ENCODE results near the gene IGSF3. TPM values are rescaled to one million over a fixed set of nuclear protein-coding genes. Genes with fewer than 3 reads are reported as not detected.
A peak's percentile ranks its signal among the peaks of the same experiment; 100 is the strongest.

The IGSF3 gene
- total and polyA plus RNA-seq, 10 of the 15 experiments (the other 5 are each of a cell fraction or from before 2014, with no cell fraction given) = 1.4 to 18.0 (median 9.6) TPM

DNA sequence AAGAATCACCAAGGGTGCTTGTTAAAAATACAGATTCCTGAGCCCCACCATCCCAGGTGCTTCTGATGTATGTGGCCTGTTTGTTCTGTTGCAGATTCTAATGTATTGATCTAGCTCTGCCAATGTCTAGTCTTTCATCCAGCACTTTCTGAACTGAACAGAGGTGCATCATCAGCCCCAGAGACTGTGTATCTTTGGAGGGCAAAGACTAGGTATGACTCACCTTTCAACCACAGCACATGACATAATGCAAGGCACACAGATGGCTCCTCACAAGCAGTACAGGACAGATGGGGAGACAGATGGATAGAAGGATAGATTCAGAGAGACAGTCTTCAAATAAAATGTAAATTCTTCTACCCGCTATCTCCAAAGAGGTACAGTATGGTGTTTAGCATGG lies 129.0 kb downstream of the IGSF3 start (continued):
- TF ChIP-seq, protein P1, sequence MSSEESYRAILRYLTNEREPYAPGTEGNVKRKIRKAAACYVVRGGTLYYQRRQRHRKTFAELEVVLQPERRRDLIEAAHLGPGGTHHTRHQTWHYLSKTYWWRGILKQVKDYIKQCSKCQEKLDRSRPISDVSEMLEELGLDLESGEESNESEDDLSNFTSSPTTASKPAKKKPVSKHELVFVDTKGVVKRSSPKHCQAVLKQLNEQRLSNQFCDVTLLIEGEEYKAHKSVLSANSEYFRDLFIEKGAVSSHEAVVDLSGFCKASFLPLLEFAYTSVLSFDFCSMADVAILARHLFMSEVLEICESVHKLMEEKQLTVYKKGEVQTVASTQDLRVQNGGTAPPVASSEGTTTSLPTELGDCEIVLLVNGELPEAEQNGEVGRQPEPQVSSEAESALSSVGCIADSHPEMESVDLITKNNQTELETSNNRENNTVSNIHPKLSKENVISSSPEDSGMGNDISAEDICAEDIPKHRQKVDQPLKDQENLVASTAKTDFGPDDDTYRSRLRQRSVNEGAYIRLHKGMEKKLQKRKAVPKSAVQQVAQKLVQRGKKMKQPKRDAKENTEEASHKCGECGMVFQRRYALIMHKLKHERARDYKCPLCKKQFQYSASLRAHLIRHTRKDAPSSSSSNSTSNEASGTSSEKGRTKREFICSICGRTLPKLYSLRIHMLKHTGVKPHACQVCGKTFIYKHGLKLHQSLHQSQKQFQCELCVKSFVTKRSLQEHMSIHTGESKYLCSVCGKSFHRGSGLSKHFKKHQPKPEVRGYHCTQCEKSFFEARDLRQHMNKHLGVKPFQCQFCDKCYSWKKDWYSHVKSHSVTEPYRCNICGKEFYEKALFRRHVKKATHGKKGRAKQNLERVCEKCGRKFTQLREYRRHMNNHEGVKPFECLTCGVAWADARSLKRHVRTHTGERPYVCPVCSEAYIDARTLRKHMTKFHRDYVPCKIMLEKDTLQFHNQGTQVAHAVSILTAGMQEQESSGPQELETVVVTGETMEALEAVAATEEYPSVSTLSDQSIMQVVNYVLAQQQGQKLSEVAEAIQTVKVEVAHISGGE (CRISPR knock-in tag; IDR thresholded peaks at IDR 0.05) = no peak
- TF ChIP-seq, protein P2, sequence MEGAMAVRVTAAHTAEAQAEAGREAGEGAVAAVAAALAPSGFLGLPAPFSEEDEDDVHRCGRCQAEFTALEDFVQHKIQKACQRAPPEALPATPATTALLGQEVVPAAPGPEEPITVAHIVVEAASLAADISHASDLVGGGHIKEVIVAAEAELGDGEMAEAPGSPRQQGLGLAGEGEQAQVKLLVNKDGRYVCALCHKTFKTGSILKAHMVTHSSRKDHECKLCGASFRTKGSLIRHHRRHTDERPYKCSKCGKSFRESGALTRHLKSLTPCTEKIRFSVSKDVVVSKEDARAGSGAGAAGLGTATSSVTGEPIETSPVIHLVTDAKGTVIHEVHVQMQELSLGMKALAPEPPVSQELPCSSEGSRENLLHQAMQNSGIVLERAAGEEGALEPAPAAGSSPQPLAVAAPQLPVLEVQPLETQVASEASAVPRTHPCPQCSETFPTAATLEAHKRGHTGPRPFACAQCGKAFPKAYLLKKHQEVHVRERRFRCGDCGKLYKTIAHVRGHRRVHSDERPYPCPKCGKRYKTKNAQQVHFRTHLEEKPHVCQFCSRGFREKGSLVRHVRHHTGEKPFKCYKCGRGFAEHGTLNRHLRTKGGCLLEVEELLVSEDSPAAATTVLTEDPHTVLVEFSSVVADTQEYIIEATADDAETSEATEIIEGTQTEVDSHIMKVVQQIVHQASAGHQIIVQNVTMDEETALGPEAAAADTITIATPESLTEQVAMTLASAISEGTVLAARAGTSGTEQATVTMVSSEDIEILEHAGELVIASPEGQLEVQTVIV (IDR thresholded peaks at IDR 0.05; ENCODE audit: borderline replicate concordance, partially characterized antibody) = no peak
- TF ChIP-seq PML (IDR thresholded peaks at IDR 0.05; ENCODE audit: low read length) = no peak; the same call in 1 of the 2 replicates
- TF ChIP-seq, protein P3, sequence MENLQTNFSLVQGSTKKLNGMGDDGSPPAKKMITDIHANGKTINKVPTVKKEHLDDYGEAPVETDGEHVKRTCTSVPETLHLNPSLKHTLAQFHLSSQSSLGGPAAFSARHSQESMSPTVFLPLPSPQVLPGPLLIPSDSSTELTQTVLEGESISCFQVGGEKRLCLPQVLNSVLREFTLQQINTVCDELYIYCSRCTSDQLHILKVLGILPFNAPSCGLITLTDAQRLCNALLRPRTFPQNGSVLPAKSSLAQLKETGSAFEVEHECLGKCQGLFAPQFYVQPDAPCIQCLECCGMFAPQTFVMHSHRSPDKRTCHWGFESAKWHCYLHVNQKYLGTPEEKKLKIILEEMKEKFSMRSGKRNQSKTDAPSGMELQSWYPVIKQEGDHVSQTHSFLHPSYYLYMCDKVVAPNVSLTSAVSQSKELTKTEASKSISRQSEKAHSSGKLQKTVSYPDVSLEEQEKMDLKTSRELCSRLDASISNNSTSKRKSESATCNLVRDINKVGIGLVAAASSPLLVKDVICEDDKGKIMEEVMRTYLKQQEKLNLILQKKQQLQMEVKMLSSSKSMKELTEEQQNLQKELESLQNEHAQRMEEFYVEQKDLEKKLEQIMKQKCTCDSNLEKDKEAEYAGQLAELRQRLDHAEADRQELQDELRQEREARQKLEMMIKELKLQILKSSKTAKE (IDR thresholded peaks at IDR 0.05; ENCODE audit: low read depth, poor library complexity, severe bottlenecking) = no peak
- TF ChIP-seq NFYB (IDR thresholded peaks at IDR 0.05; ENCODE audit: insufficient read depth, low read depth, low read length) = 0 out of 2 replicates have a peak, but pooled peaks have one; percentile 14
- TF ChIP-seq CHD2 (IDR thresholded peaks at IDR 0.05; ENCODE audit: borderline replicate concordance, low read depth, low read length) = no peak
- TF ChIP-seq, protein P4, sequence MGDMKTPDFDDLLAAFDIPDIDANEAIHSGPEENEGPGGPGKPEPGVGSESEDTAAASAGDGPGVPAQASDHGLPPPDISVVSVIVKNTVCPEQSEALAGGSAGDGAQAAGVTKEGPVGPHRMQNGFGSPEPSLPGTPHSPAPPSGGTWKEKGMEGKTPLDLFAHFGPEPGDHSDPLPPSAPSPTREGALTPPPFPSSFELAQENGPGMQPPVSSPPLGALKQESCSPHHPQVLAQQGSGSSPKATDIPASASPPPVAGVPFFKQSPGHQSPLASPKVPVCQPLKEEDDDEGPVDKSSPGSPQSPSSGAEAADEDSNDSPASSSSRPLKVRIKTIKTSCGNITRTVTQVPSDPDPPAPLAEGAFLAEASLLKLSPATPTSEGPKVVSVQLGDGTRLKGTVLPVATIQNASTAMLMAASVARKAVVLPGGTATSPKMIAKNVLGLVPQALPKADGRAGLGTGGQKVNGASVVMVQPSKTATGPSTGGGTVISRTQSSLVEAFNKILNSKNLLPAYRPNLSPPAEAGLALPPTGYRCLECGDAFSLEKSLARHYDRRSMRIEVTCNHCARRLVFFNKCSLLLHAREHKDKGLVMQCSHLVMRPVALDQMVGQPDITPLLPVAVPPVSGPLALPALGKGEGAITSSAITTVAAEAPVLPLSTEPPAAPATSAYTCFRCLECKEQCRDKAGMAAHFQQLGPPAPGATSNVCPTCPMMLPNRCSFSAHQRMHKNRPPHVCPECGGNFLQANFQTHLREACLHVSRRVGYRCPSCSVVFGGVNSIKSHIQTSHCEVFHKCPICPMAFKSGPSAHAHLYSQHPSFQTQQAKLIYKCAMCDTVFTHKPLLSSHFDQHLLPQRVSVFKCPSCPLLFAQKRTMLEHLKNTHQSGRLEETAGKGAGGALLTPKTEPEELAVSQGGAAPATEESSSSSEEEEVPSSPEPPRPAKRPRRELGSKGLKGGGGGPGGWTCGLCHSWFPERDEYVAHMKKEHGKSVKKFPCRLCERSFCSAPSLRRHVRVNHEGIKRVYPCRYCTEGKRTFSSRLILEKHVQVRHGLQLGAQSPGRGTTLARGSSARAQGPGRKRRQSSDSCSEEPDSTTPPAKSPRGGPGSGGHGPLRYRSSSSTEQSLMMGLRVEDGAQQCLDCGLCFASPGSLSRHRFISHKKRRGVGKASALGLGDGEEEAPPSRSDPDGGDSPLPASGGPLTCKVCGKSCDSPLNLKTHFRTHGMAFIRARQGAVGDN (IDR thresholded peaks at IDR 0.05) = no peak
- TF ChIP-seq ZSCAN29 (IDR thresholded peaks at IDR 0.05) = no peak
- TF ChIP-seq EED (IDR thresholded peaks at IDR 0.05; ENCODE audit: low read depth) = peak; percentile 88
- no peak for TF ChIP-seq RELA (IDR thresholded peaks at IDR 0.05; ENCODE audit: borderline replicate concordance, partially characterized antibody)
- no peak for TF ChIP-seq ZZZ3 (IDR thresholded peaks at IDR 0.05; ENCODE audit: control insufficient read depth, insufficient read length, low read depth)
- TF ChIP-seq RUNX3 (IDR thresholded peaks at IDR 0.05; ENCODE audit: low read length) = peak; percentile 96
- no peak for TF ChIP-seq RFX5 (IDR thresholded peaks at IDR 0.05; ENCODE audit: low read depth, low read length)
- TF ChIP-seq LARP7 (IDR thresholded peaks at IDR 0.05) = no peak
